ENCODE data around the gene EHBP1.

DNA sequence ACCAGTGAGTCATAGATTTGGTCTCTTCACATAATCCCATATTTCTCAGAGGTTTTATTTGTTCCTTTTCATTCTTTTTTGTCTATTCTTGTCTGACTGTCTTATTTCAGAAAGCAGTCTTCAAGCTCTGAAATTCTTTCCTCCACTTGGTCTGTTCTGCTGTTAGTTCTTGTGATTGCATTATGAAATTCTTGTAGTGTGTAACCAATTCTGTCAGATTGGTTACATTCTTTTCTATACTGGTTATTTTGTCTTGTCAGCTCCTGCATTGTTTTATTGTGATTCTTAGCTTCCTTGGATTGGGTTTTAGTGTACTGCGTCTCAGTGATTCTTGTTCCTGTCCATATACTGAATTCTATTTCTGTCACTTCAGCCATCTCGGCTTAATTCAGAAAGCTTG lies 18.6 kb downstream of the EHBP1 start:
- TF ChIP-seq, protein P1, sequence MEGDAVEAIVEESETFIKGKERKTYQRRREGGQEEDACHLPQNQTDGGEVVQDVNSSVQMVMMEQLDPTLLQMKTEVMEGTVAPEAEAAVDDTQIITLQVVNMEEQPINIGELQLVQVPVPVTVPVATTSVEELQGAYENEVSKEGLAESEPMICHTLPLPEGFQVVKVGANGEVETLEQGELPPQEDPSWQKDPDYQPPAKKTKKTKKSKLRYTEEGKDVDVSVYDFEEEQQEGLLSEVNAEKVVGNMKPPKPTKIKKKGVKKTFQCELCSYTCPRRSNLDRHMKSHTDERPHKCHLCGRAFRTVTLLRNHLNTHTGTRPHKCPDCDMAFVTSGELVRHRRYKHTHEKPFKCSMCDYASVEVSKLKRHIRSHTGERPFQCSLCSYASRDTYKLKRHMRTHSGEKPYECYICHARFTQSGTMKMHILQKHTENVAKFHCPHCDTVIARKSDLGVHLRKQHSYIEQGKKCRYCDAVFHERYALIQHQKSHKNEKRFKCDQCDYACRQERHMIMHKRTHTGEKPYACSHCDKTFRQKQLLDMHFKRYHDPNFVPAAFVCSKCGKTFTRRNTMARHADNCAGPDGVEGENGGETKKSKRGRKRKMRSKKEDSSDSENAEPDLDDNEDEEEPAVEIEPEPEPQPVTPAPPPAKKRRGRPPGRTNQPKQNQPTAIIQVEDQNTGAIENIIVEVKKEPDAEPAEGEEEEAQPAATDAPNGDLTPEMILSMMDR (conservative IDR thresholded peaks at IDR 0.05; ENCODE audit: low read length) = no peak
- no peak for TF ChIP-seq EZH2phosphoT487 (IDR thresholded peaks at IDR 0.05; ENCODE audit: borderline replicate concordance)
